Activated T-helper 2 cell treated with anti-CD3 and anti-CD28 coated beads, Interferon-gamma antibody, Interleukin-2, Interleukin-4, amounts not matched to agents 10 μg/mL and 5 μg/mL and 100 μg/mL, durations not matched to agents 14 hours and 24 hours and 36 hours (primary cell): ENCODE data around the gene DIO1. TPM values are rescaled to one million over a fixed set of nuclear protein-coding genes. Genes with fewer than 3 reads are reported as not detected.

Experiments used
- DNase-seq: peaks from one replicate; pipeline ENCODE4 v3.0.0; 2021; ENCODE audit warnings: low spot score
- H3K27ac Mint-ChIP-seq: one replicate; pipeline ENCODE4 v1.8.0; 2021; ENCODE audit warnings: mixed read lengths
- H3K27me3 Mint-ChIP-seq: one replicate; pipeline ENCODE4 v1.8.0; 2021; ENCODE audit warnings: low read depth, mixed read lengths
- H3K36me3 Mint-ChIP-seq: one replicate; pipeline ENCODE4 v1.8.0; 2021; ENCODE audit warnings: low read depth, mixed read lengths
- H3K4me1 Mint-ChIP-seq: one replicate; pipeline ENCODE4 v1.8.0; 2021; ENCODE audit warnings: low read depth, mixed read lengths
- H3K4me3 Mint-ChIP-seq: one replicate; pipeline ENCODE4 v1.8.0; 2021; ENCODE audit warnings: low read depth, mild to moderate bottlenecking, moderate library complexity, mixed read lengths
- H3K9me3 Mint-ChIP-seq: one replicate; pipeline ENCODE4 v1.8.0; 2021; ENCODE audit warnings: mixed read lengths
- intact Hi-C: fragments of 100-400 bp; cut with micrococcal nuclease; formaldehyde crosslinking; loops from one replicate; pipeline ENCODE4 v1.15.1; 2023
- total RNA-seq: library from RNA; stranded (reverse); gene quantifications from 2 replicates; pipeline ENCODE4 v1.2.3, GENCODE V29; 2022

DIO1 gene
- total RNA-seq, 1 donor from 2014 or later, result not detected

DNA sequence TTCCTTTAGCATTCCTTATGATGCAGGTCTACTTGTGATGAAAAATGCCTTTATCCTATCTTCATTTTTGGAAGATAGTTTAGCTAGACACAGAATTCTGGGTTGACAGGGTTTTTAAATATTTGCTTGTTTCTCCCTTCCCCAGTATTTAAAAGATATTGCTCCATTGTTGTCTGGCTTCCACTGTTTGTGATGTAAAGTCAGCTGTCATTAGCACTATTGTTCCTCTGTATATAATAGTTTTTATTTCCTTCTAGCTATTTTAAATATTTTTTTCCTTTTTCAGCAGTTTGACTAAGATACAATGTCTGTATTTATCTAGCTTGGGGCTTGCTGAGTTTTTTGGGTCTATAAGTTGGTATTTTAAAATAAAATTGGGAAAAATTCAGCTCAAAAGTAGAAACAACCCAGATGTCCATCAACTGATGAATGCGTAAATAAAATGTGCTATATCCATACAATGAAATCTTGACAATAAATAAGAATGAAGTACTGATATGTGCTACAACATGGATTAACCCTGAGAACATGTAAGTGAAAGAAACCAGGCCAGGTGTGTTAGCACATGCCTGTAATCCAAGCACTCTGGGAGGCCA, 40.3 kb downstream of the DIO1 start:
- DNase-seq, result no peak
- Mint-ChIP-seq H3K4me3 (no peak overlapping the region), H3K36me3 (peaks cover 83% of the 10 kb centered on the region), H3K4me1 (peaks cover 13% of the 10 kb centered on the region), H3K27me3 (no peaks in the 10 kb centered on the region), H3K27ac (no peak overlapping the region), H3K9me3 (peaks cover 30% of the 10 kb centered on the region)
- intact Hi-C loops, result no loop called here

DNA sequence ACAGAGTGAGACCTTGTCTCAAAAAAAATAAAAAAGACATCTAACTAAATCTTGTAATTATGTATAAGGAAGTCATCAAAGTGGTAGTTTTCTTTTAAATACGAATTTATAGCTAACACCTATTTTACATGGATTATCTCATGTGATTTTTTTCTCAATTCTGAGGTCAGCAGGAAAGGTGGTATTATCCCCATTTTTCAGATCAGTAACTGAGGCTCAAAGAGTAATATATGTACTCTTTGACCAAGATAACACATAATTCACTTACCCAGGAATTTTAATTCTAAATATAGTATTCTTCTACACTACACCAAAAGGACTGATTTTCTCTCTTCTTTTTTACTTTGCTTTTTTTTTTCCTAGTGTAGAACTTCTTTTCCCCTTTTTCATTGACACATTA, 42.4 kb downstream of the DIO1 start:
- H3K36me3 Mint-ChIP-seq, result peaks cover 81% of the 10 kb centered on the region
- intact Hi-C loops, result no loop called here

DNA sequence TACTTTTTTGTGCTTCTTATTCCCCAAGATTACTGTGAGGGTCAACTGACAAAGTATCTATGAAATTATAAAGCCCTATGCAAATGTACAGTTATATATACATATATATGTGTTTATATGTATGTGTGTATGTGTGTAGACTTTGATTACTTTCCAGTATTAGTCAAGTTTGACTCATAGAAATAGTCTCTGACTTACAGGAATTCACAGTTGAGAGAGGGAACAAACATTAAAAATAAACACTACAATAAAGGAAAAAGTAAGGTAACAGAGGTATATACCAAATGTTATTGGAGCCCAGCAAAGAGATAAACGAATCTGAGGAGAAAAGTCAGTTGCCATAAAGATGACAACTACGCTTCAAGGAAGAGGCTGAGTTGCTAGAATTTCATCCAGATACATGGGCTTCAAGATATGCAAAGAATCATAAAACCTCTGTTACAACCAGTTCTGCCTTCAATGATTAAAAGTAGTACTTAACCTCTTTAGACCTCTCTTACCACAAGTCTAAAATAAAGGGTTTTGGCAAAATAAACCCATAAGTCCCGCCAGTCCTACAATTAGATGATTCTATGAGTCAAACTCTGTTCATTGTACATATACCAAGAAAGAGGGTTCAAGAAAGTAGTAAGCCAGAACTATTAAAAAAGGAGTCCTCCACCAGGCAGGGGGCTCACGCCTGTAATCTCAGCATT, 44.3 kb downstream of the DIO1 start:
- no peaks in the 10 kb centered on the region for H3K27me3 Mint-ChIP-seq
- H3K36me3 Mint-ChIP-seq, result peaks cover 74% of the 10 kb centered on the region
- intact Hi-C loops, result no loop called here
- H3K27ac Mint-ChIP-seq, result no peak overlapping the region
- H3K4me1 Mint-ChIP-seq, result peaks cover 26% of the 10 kb centered on the region
- DNase-seq, result no peak
- peaks cover 20% of the 10 kb centered on the region for H3K9me3 Mint-ChIP-seq
- H3K4me3 Mint-ChIP-seq, result no peak overlapping the region

More for the DNA sequence above, 42.4 kb downstream of the DIO1 start:
- no peak for DNase-seq
- no peak overlapping the region for H3K27ac Mint-ChIP-seq
- H3K27me3 Mint-ChIP-seq, result no peaks in the 10 kb centered on the region
- no peak overlapping the region for H3K4me3 Mint-ChIP-seq
- peaks cover 30% of the 10 kb centered on the region for H3K9me3 Mint-ChIP-seq
- peaks cover 16% of the 10 kb centered on the region for H3K4me1 Mint-ChIP-seq

DNA sequence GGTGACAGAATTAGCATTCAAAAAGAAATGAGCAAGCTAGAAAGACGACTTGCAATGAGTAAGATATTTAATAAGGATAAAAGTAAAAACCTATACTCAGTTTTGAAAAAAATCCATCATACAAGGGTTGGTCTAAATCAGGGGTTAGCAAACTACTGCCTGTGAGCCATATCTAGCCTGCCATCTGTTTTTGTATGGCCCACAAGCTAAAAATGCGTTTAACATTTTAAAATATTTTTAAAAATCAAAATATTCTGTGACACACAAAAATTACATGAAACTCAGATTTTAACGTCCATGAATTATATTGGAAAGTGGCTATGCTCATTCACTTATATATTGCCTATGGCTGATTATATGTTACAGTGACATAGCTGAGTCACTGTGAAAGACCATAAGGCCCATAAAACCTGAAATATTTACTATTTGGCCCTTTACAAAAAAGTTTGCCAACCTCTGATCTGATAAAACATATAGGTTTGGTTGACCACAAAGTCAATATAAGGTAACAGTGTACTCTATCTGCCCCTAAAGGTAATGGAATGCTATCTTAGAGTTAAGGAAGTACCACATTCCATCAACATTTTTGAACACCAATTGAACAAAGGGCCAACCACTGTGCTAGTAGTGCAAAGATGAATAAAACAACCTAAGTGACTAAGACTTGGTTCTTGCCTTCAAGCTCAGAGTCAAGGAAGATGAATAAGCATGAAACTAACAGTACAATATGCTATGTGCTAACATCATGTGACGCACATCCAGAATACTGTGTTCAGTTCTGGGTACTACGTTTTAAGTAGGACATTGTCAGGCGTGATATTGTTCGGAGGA, 48.4 kb downstream of the DIO1 start:
- DNase-seq, result no peak

DNA sequence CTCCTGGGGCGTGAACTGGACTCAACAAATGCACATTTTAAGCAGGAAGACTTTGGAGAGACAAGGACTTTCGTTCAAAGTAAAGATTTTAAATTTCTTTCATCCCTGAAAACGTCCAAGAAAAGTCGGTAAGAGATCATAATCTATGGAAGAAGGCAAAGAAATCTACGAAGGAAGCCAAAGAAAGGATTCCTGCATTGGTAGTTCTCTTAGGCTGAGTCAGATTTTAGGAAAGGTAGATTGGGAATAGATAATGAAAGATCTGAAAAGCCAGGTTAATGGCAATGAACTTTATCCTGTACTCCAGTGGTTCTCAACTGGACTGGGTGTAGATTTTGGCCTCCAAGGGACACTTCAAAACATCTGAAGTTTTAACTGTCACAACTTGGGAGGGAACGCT, 49.1 kb downstream of the DIO1 start:
- H3K27me3 Mint-ChIP-seq, result no peaks in the 10 kb centered on the region
- H3K4me1 Mint-ChIP-seq, result peaks cover 43% of the 10 kb centered on the region
- H3K4me3 Mint-ChIP-seq, result peak overlapping the region; percentile 43
- no peaks in the 10 kb centered on the region for H3K9me3 Mint-ChIP-seq
- peaks cover 46% of the 10 kb centered on the region for H3K36me3 Mint-ChIP-seq
- no peak for DNase-seq
- H3K27ac Mint-ChIP-seq, result peak overlapping the region; percentile 59
- intact Hi-C loops, result loop anchor here (10.0 kb wide), 1 partner anchor 462 kb away; the partner anchor contains the start of gene SSBP3

More for the DNA sequence above, 48.4 kb downstream of the DIO1 start:
- intact Hi-C loops, result loop anchor here (10.0 kb wide), 1 partner anchor 462 kb away; the partner anchor contains the start of gene SSBP3
- H3K36me3 Mint-ChIP-seq, result peaks cover 51% of the 10 kb centered on the region
- peak overlapping the region; percentile 43 for H3K4me3 Mint-ChIP-seq
- peaks cover 40% of the 10 kb centered on the region for H3K4me1 Mint-ChIP-seq
- H3K9me3 Mint-ChIP-seq, result no peaks in the 10 kb centered on the region
- H3K27me3 Mint-ChIP-seq, result no peaks in the 10 kb centered on the region
- H3K27ac Mint-ChIP-seq, result peak overlapping the region; percentile 59

DNA sequence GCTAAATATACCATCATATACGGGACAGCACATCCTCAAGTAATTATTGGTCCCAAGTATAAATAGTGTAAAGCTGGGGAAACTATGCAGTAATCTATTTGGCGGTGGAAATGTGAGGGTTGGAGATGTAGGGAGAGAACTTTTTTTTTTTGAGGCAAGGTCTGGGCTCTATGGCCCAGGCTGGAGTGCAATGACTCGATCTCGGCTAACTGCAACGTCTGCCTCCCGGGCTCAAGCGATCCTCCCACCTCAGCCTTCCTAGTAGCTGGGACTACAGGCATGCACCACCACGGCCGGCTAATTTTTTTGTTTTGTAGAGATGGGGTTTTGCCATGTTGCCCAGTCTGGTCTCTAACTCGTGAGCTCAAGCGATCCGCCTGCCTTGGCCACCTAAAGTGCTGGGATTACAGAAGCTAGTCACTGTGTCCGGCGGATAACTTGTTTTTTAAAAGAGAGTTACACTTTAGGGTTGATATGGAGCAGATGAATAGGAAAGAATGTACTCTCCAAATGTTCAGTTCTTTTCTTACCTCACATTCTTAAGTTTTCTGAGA, 49.6 kb downstream of the DIO1 start:
- DNase-seq, result no peak
- intact Hi-C loops, result loop anchor here (2.0 to 10.0 kb wide), 2 partner anchors 25 to 461 kb away; partner anchors contain the start of gene SSBP3
- no peaks in the 10 kb centered on the region for H3K27me3 Mint-ChIP-seq
- H3K9me3 Mint-ChIP-seq, result no peaks in the 10 kb centered on the region
- peaks cover 45% of the 10 kb centered on the region for H3K4me1 Mint-ChIP-seq
- peaks cover 44% of the 10 kb centered on the region for H3K36me3 Mint-ChIP-seq
- H3K4me3 Mint-ChIP-seq, result peak overlapping the region; percentile 92
- H3K27ac Mint-ChIP-seq, result peak overlapping the region; percentile 50

DNA sequence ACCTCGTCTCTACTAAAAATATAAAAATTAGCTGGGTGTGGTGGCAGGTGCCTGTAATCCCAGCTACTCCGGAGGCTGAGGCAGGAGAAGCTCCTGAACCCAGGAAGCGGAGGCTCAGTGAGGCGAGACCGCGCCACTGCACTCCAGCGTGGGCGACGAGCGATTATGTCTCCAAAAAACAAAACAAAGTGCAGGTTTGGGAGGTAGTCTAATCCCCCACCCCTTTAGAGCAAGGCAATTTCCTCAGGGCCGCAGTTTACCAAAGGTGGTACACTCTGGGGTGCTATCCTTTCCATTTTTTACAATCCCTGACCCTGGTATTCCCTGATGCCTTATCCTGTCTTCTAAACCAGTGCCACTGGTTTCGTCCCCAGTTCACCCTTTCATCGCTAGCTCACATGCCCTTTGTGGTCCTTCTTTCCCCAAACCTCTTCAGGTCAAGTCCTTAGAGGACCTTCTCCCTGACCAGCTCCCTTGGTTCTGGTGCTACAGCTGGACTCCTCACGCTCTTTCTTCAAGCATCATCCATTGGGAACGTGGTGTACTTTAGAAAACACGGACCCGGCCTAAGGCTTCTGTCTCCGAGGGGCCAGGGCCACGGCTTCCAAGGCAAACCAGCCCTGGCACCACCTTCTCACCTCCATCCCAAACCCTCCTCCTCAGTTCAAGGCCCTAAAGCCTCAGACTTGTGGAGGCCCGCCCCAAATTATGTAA, 50.6 kb downstream of the DIO1 start:
- Mint-ChIP-seq H3K27ac (peak overlapping the region; percentile 87), H3K27me3 (no peaks in the 10 kb centered on the region), H3K36me3 (peaks cover 46% of the 10 kb centered on the region), H3K9me3 (no peaks in the 10 kb centered on the region), H3K4me1 (peaks cover 50% of the 10 kb centered on the region), H3K4me3 (peak overlapping the region; percentile 92)
- DNase-seq, result no peak
- intact Hi-C loops, result loop anchor here (2.0 to 10.0 kb wide), 3 partner anchors 26 to 617 kb away; partner anchors contain the start of genes LRP8 and SSBP3

DNA sequence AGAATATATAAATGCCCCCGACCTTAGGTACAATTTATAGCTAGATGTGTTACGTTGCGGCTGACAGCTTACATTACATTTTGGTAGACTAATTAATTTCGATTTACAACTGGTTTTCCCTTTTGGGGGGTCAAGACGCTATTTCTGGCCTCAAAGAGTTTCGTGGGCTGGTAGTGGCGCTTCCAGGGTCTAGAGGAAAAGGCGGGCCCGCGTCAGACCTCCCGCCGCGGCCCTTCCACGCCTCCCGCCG, 51.1 kb downstream of the DIO1 start:
- Mint-ChIP-seq H3K36me3 (peaks cover 41% of the 10 kb centered on the region), H3K4me3 (peak overlapping the region; percentile 92), H3K4me1 (peaks cover 48% of the 10 kb centered on the region), H3K27me3 (no peaks in the 10 kb centered on the region), H3K9me3 (no peaks in the 10 kb centered on the region), H3K27ac (peak overlapping the region; percentile 87)
- intact Hi-C loops, result loop anchor here (2.0 to 10.0 kb wide), 3 partner anchors 26 to 618 kb away; partner anchors contain the start of genes LRP8 and SSBP3
- no peak for DNase-seq

DNA sequence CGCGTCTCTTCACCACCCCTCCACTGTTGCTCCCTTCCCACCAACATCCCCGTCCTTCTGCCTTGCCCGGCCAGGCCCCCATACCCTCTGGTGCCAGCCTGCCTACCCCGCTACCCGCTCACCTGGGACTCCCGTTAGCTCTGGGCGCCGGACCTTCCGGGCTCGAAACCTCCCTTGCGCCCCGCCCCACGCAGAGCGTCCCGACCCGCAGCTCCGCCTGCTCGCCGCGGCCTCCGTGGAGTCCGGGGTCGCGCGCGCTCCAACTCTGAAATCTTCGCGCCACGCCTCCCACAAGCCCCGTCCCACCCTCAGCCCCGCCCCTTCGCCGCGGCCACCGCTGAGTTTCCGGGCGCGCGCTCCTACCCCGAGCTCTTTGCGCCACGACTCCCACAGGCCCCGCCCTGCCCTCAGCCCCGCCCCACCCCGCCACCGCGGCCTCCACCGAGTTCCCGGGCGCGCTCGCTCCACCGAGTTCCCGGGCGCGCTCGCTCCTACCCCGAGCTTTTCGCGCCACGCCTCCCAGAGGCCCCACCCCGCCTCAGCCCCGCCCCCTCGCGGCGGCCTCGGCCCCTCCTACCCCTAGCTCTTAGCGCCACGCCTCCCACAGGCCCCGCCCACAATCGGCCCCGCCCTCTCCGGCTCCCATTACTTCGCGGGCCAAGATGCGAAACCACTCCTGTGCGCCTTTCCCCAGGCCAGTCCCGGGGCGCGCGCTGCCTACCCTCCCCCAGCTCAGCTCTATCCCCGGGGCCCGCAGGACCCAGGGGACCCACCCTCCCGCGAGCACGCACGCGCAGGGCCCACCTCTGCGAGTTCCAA, 51.7 kb downstream of the DIO1 start, which contains the start of gene IFT25:
IFT25 (minus strand) TSS at position 267 of the 819 bp plus-strand sequence. CDS start 5,617 bp downstream, outside the sequence.
- DNase-seq, result peak; percentile 96
- Mint-ChIP-seq H3K27ac (peak within 1 kb of the TSS; percentile 87), H3K4me3 (peak within 1 kb of the TSS; percentile 92), H3K27me3 (no peaks in the 10 kb centered on the region), H3K4me1 (peaks cover 46% of the 10 kb centered on the region), H3K36me3 (peaks cover 39% of the 10 kb centered on the region), H3K9me3 (no peaks in the 10 kb centered on the region)
- intact Hi-C loops, result loop anchor here (1.0 to 10.0 kb wide), 6 partner anchors 27 to 618 kb away; partner anchors contain the start of genes LRP8, NDC1, SSBP3 and TCEANC2

DNA sequence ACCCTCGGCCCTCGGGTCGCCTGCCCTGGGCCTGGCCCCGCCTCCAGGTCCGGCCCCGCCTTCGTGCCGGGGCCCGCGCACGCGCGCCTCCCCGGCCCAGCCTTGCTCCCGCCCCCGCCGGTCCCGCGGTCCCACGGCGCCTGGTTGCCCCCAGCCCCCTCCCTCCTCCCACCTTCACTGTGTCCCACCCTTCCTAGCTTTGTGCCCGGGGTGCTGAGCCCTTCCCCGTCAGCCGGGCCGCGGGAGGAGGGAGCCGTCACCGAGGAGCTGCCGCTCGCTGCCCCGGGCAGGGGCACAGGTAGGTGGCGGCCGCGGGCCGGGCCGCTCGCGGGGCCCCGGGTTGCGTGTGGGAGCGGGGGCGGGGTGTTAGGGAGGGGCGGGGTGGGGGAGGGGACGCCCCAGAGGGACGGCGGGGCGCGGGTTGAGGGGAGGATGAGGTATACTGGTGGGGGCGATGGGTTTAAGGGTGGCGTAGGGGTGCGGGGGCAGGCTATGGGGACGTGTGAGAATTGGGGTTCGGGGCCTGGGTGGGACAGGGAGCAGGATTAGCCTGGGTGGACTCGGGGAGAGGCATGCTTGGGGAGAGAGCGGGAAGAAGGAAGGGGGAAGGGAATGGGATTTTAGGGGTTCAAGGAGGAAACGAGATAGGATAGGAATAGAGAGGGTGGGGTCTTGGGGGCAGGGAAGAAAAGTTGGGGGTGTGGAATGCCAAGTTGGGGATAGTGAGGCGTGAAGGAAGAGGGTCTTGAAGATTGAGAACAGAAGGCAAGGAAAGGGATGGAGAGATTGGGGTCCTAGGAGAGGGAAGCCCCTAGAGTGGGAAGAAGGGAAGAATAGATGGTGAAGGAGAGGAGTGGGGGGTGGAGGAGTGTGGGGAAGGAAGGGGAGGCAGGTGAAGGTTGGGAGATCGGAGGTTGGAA, 52.5 kb downstream of the DIO1 start, which contains the start of gene LRRC42:
LRRC42 (plus strand) TSS at position 99 of the 920 bp plus-strand sequence. CDS start 5,650 bp downstream, outside the sequence.
- DNase-seq, result no peak
- intact Hi-C loops, result loop anchor here (1.0 to 10.0 kb wide), 5 partner anchors 57 to 619 kb away; partner anchors contain the start of genes LRP8, NDC1, SSBP3 and TCEANC2
- Mint-ChIP-seq H3K4me3 (peak within 1 kb of the TSS; percentile 92), H3K4me1 (peaks cover 46% of the 10 kb centered on the region), H3K36me3 (peaks cover 41% of the 10 kb centered on the region), H3K27ac (peak within 1 kb of the TSS; percentile 87), H3K27me3 (no peaks in the 10 kb centered on the region), H3K9me3 (no peaks in the 10 kb centered on the region)
